GM23248 (cell line): ENCODE results near the gene GCSAM. TPM values are rescaled to one million over a fixed set of nuclear protein-coding genes. Genes with fewer than 3 reads are reported as not detected.

Source experiments
- DNase-seq: peaks from one replicate; pipeline ENCODE4 v3.0.0-alpha.2; 2015
- H2AFZ ChIP-seq: fragments of 200-600 bp; sonication (generic); 2 replicates; pipeline ENCODE4 v1.6.1; 2016; ENCODE audit warnings: antibody characterized with exemption
- H3F3A ChIP-seq: fragments of 200-600 bp; sonication (generic); 2 replicates; pipeline ENCODE4 v1.6.1; 2016; ENCODE audit warnings: mild to moderate bottlenecking, antibody characterized with exemption, mixed run types; ENCODE audit not compliant: insufficient read depth
- H3K27ac ChIP-seq: fragments of 200-600 bp; sonication (generic); 2 replicates; pipeline ENCODE4 v1.5.1; 2016; ENCODE audit warnings: mild to moderate bottlenecking
- H3K27me3 ChIP-seq: fragments of 200-600 bp; sonication (generic); replicated peaks from 2 replicates; pipeline ENCODE4 v1.6.1; 2016; ENCODE audit warnings: mild to moderate bottlenecking; ENCODE audit not compliant: insufficient read depth
- H3K36me3 ChIP-seq: fragments of 200-600 bp; sonication (generic); 2 replicates; pipeline ENCODE4 v1.6.1; 2016; ENCODE audit warnings: low read depth, mild to moderate bottlenecking
- H3K4me1 ChIP-seq: fragments of 200-600 bp; sonication (generic); 2 replicates; pipeline ENCODE4 v1.6.1; 2016; ENCODE audit warnings: mild to moderate bottlenecking; ENCODE audit not compliant: insufficient read depth
- H3K4me2 ChIP-seq: fragments of 200-600 bp; sonication (generic); one replicate; pipeline ENCODE4 v1.6.1; 2016; ENCODE audit warnings: mild to moderate bottlenecking; ENCODE audit not compliant: unreplicated experiment
- H3K4me3 ChIP-seq: fragments of 200-600 bp; sonication (generic); 2 replicates; pipeline ENCODE4 v1.5.1; 2016; ENCODE audit warnings: mild to moderate bottlenecking
- H3K79me2 ChIP-seq: fragments of 200-600 bp; sonication (generic); 2 replicates; pipeline ENCODE4 v1.6.1; 2016; ENCODE audit warnings: mild to moderate bottlenecking; ENCODE audit not compliant: insufficient read depth
- H3K9ac ChIP-seq: fragments of 200-600 bp; sonication (generic); 2 replicates; pipeline ENCODE4 v1.6.1; 2016; ENCODE audit warnings: mild to moderate bottlenecking
- H3K9me2 ChIP-seq: fragments of 200-600 bp; sonication (generic); 2 replicates; pipeline ENCODE4 v1.6.1; 2016; ENCODE audit warnings: mixed run types, mild to moderate bottlenecking, moderate library complexity; ENCODE audit not compliant: insufficient read depth
- H3K9me3 ChIP-seq: fragments of 200-600 bp; sonication (generic); one replicate; pipeline ENCODE4 v1.6.1; 2017; ENCODE audit warnings: low read depth
- H4K20me1 ChIP-seq: fragments of 200-600 bp; sonication (generic); 2 replicates; pipeline ENCODE4 v1.6.0; 2016; ENCODE audit not compliant: insufficient read depth
- EZH2 ChIP-seq: fragments of 200-600 bp; sonication (generic); IDR thresholded peaks from 2 replicates; pipeline ENCODE4 v1.6.1; 2018; ENCODE audit warnings: antibody characterized with exemption, mild to moderate bottlenecking; ENCODE audit not compliant: insufficient read depth, poor library complexity, severe bottlenecking
- EZH2phosphoT487 ChIP-seq: fragments of 200-600 bp; sonication (generic); IDR thresholded peaks from 2 replicates; pipeline ENCODE4 v1.6.1; 2018; ENCODE audit warnings: antibody characterized with exemption, moderate library complexity, mild to moderate bottlenecking, low read depth; ENCODE audit not compliant: insufficient read depth
- WGBS, 2 experiments: methylation state at CpG; one replicate each; pipeline ENCODE4 v1.1.6; 2015 to 2017; ENCODE audit warnings: low lambda C conversion rate in 2 of 2, low coverage in 1 of 2; ENCODE audit errors: missing lambda C conversion rate in 2 of 2; 5-methylcytosine and 5-hydroxymethylcytosine counted together
- in situ Hi-C: fragments of 300-500 bp; cut with MboI; formaldehyde crosslinking; loops from 2 replicates; pipeline ENCODE4 v1.15.0; 2020
- polyA plus RNA-seq: library from polyadenylated mRNA; unstranded; fragments of >200 nt; fragmentation: Nextera tagmentation; extraction: Ambion mirVana; gene quantifications from 2 replicates; pipeline ENCODE4 v1.2.1, GENCODE V29; 2016
- total RNA-seq: library from RNA; depleted of rRNA; stranded (reverse); fragments of >200 nt; shearing (Covaris generic); gene quantifications from 2 replicates; pipeline ENCODE4 v1.2.3, GENCODE V29; 2014

Gene GCSAM
- total and polyA plus RNA-seq, 2 experiments from 2014 or later, result 0.20 TPM; not detected in 1

- no peak overlapping the region for H3K9ac ChIP-seq
- in situ Hi-C loops, result no loop called here
- H3K27me3 ChIP-seq, result no peaks in the 10 kb centered on the region
- no peak for DNase-seq
- no peaks in the 10 kb centered on the region for H3K4me1 ChIP-seq
- no peak overlapping the region for H3K4me2 ChIP-seq
- no peak overlapping the region for H3K4me3 ChIP-seq
- H3K9me3 ChIP-seq, result no peaks in the 10 kb centered on the region
- no peaks in the 10 kb centered on the region for H3K36me3 ChIP-seq
- no peaks in the 10 kb centered on the region for H3F3A ChIP-seq
- WGBS, 2 experiments, result 95 to 100% methylated on average over 2 of the region's 2 CpGs
- H3K9me2 ChIP-seq, result no peaks in the 10 kb centered on the region
- no peaks in the 10 kb centered on the region for H4K20me1 ChIP-seq
- TF ChIP-seq EZH2 (no peak), EZH2phosphoT487 (no peak)
- H3K27ac ChIP-seq, result no peak overlapping the region
- no peak overlapping the region for H2AFZ ChIP-seq
- H3K79me2 ChIP-seq, result no peaks in the 10 kb centered on the region
Observed at GRCh38 chr3:112123548-112123947, 9.5 kb downstream of the GCSAM start.

GRCh38 chr3:112122870-112123269 is 10.2 kb downstream of the GCSAM start:
- Histone ChIP-seq H3K36me3 (no peaks in the 10 kb centered on the region), H3K27me3 (no peaks in the 10 kb centered on the region), H3K4me2 (no peak overlapping the region), H4K20me1 (no peaks in the 10 kb centered on the region), H3K9me2 (no peaks in the 10 kb centered on the region), H3K79me2 (no peaks in the 10 kb centered on the region), H3K27ac (no peak overlapping the region), H3K4me3 (no peak overlapping the region), H3K4me1 (no peaks in the 10 kb centered on the region), H3K9ac (no peak overlapping the region), H3F3A (no peaks in the 10 kb centered on the region), H3K9me3 (no peaks in the 10 kb centered on the region), H2AFZ (no peak overlapping the region)
- DNase-seq, result no peak
- in situ Hi-C loops, result no loop called here
- TF ChIP-seq EZH2, result no peak
- TF ChIP-seq EZH2phosphoT487, result no peak

- Histone ChIP-seq H3K4me3 (no peak overlapping the region), H3K4me2 (no peak overlapping the region), H2AFZ (no peak overlapping the region), H3K79me2 (no peaks in the 10 kb centered on the region), H3K4me1 (no peaks in the 10 kb centered on the region), H3K9me3 (no peaks in the 10 kb centered on the region), H3K36me3 (no peaks in the 10 kb centered on the region), H3K9ac (no peak overlapping the region), H3K9me2 (no peaks in the 10 kb centered on the region), H3F3A (no peaks in the 10 kb centered on the region), H4K20me1 (no peaks in the 10 kb centered on the region), H3K27ac (no peak overlapping the region), H3K27me3 (no peaks in the 10 kb centered on the region)
- DNase-seq, result no peak
- WGBS, 2 experiments, result 93 to 100% methylated on average over 2 of the region's 2 CpGs
- in situ Hi-C loops, result no loop called here
- no peak for TF ChIP-seq EZH2
Observed at GRCh38 chr3:112121577-112122547, 11.2 kb downstream of the GCSAM start.

- Histone ChIP-seq H4K20me1 (no peaks in the 10 kb centered on the region), H3F3A (no peaks in the 10 kb centered on the region), H3K4me1 (no peaks in the 10 kb centered on the region), H3K27me3 (no peaks in the 10 kb centered on the region), H3K9me2 (no peaks in the 10 kb centered on the region), H3K27ac (no peak overlapping the region), H3K9me3 (no peaks in the 10 kb centered on the region), H3K36me3 (no peaks in the 10 kb centered on the region), H3K4me3 (no peak overlapping the region), H2AFZ (no peak overlapping the region), H3K4me2 (no peak overlapping the region), H3K79me2 (no peaks in the 10 kb centered on the region), H3K9ac (no peak overlapping the region)
- 75 to 76% methylated on average over 9 of the region's 9 CpGs for WGBS, 2 experiments
- in situ Hi-C loops, result no loop called here
- no peak for TF ChIP-seq EZH2
- no peak for TF ChIP-seq EZH2phosphoT487
- no peak for DNase-seq
Observed at GRCh38 chr3:112119962-112120836, 12.8 kb downstream of the GCSAM start.
